KBM-7 (cell line): ENCODE measurements around the gene RPTOR.
A peak's percentile ranks its signal among the peaks of the same experiment; 100 is the strongest.
"Not testable (repeated sequence)": the region's sequence is repeated elsewhere in the genome, so short reads cannot be mapped to it uniquely, and the experiment has no call there.

Source experiments
- DNase-seq: peaks from one replicate; pipeline ENCODE4 v3.0.0-alpha.2; 2015
- in situ Hi-C: fragments of 300-500 bp; cut with MboI; formaldehyde crosslinking; loops from 2 replicates; pipeline ENCODE4 v1.14.3; 2020; ENCODE audit warnings: low sequenced_read_pairs, low pct_unique_long_range_greater_than_20kb, mixed read lengths

Gene RPTOR

DNA sequence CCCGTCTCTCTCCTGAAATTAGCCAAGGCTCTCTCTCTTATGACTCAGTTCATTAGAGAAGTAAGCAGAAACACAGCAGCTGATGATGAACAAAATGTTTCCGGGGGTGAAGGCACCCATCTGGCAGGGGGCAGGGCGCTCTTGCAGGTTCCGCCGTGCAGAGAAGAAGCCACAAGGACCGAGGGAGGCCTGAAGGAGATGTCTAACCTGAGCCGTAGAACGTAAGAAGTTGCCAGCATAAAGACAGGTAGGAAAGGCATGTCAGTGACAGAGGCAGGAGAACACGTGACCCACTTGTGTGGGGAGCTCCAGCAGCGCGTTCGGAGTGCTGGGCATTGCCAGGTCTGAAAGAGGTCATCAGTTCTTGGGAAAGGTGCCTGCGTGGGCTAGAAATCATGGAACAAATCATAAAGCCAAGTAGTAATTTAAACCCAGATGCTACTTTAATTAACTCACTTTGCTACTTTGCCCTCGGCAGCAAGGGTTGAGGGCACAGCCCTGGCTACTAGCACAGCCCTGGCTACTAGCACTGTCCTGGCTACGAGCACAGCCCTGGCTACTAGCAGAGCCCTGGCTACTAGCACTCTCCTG lies 198.6 kb downstream of the RPTOR start:
- no peak for DNase-seq
- in situ Hi-C loops, result no loop called here

DNA sequence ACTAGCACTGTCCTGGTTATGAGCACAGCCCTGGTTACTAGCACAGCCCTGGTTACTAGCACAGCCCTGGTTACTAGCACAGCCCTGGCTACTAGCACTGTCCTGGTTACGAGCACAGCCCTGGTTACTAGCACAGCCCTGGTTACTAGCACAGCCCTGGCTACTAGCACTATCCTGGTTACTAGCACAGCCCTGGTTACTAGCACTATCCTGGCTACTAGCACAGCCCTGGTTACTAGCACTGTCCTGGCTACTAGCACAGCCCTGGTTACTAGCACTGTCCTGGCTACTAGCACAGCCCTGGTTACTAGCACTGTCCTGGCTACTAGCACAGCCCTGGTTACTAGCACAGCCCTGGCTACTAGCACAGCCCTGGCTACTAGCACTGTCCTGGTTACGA lies 199.3 kb downstream of the RPTOR start:
- DNase-seq, in situ Hi-C loops: not testable (repeated sequence)

DNA sequence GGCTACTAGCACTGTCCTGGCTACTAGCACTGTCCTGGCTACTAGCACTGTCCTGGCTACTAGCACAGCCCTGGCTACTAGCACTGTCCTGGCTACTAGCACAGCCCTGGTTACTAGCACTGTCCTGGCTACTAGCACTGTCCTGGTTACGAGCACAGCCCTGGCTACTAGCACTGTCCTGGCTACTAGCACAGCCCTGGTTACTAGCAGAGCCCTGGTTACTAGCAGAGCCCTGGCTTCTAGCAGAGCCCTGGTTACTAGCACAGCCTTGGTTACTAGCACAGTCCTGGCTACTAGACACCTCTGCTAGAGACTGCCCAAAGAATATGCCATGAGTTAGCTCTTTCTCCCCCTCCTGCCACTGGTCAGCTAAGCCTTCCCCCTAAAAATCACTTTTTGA lies 200.1 kb downstream of the RPTOR start:
- in situ Hi-C loops, DNase-seq: not testable (repeated sequence)

DNA sequence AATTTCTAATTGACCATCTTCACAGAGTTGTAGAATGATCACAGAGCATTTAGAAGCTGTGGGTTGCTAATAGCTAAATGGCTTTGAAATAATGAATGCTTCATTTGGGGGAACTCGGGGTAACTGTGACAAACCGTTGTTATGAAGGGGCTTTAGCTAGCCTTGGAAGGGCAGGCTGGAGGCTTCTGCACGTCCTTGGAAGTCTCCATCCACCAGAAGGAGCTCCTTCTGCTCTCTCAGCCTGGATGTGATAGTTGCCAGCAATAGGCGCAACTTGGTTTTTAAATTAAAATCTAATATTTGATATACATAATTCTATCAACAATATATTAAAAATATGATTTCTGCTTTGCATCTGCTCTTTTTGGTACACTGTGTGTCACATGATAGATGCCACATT lies 200.5 kb downstream of the RPTOR start:
- in situ Hi-C loops, result no loop called here
- DNase-seq, result no peak

DNA sequence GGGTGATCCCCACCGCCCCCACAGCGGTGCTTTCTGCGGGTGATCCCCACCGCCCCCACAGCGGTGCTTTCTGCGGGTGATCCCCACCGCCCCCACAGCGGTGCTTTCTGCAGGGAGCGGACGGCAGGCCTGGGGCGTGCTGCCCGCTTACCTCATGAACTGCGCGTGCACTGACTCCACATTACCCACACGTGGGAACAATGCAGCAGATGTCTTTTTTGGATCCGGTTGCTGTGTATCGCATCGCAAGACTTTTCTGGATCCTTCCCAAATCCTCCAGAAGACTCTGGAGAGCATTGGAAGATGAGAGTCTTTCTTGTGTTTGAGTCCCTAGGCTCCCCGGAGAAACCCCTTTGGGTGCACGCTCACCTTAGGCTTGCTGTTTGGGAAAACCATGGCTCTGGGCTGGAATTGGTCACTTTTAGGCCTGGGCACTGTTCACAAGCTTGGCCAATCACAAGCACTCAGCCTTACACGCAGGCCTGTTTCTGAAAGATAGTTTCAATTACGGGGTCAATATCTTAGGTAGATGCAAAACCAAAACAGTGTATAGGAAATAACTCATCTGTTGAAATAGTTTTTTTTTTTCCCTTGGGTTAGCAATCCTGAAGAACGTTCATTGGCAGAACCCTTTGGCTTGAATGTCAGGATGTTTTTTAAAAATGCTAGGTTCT lies 201.8 kb downstream of the RPTOR start:
- no peak for DNase-seq
- in situ Hi-C loops, result no loop called here

DNA sequence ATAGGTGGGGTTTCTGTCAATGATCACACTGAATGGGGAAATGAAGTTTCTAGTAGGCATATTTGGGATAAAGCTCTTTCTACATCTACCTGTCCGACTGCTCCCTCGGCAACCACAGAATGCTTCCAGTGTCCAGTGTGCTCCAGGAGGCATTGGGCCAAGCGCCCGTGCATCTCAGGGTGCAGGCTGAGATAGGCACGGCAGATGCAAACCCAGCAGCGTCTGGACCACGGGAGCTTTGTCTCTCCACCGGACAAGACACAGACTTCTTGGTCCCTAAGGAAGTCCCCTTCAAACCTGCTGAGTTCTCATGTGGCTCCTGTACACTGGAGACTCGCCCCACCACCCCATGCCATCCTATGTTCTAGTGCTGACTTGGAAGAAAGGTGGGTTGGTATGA lies 202.8 kb downstream of the RPTOR start:
- in situ Hi-C loops, result no loop called here
- DNase-seq, result no peak

DNA sequence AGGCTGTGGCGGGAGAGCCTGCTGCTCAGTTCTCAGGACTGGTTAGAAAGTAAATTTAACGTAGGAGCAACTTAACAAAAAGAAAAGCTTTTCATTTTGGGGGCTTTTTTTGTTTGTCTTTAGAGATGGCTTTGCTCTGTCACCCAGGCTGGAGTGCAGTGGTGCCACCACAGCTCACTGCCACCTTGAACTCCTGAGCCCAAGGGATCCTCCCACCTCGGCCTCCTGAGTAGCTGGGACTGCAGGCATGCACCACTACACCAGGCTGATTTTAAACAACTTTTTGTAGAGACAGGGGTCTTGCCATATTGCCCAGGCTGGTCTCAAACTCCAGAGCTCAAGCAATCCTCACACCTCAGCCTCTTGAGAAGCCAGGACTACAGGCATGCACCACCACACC lies 205.0 kb downstream of the RPTOR start:
- no peak for DNase-seq
- in situ Hi-C loops, result no loop called here

DNA sequence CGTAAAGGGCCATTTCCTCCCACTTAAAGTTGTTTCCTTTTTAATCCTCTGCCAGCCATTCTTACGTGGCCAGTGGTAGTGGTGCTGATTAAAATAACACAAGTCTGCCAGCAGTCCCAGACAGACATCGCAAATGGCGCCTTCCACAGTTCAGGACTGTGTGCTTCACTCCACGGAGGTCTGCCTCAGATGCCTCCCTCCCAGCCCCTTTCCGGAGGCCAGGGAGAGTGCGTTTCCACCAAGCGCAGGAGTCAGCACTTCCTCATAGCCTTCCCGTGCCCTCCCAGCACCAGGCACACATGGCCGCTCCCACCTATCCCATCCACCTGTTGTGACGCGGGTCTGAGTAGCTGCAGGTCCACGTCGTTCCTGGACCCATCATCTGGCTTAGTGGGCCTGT lies 205.6 kb downstream of the RPTOR start:
- peak; percentile 45 for DNase-seq
- in situ Hi-C loops, result no loop called here

DNA sequence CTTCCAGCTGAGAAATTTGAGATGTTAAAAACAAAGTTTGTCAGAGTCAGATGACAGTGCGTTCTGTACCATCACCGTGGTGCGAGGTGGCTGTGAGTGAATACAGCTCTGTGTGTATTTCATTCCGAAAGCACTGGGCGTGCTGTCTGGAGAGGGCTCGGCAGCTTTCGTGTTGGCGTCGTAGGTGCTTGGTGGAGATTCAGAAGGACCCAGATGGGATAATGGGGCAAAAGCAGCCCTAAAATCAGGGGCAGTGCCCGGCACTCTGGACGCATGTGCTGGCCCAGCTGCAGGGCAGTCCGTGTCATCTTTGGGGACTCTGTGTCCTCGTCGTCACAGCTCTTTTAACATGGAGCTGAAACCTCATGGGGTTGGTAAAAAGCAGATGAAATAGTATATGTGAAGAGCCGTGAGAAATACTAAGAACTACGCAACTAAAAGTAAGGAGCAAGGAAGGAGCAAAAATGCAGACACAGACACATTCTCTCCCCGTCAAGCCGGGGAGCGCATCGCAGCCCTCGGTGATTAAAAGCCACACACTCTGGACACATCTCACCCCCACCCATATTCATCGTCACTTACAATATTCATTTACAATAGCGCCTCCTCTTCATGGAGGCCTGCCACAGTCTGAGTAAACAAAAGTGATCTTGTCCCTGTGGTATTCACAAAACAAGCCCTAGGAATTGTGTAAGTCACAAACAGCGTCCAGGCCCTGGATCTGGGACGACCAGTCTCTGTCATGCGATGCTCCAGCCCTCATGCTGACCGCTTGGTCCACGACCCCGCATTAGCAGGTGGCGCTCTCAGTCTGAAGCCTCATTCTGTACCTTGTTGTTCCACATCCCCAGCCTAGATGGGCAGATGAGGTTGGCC lies 206.7 kb downstream of the RPTOR start:
- in situ Hi-C loops, result no loop called here
- DNase-seq, result no peak

DNA sequence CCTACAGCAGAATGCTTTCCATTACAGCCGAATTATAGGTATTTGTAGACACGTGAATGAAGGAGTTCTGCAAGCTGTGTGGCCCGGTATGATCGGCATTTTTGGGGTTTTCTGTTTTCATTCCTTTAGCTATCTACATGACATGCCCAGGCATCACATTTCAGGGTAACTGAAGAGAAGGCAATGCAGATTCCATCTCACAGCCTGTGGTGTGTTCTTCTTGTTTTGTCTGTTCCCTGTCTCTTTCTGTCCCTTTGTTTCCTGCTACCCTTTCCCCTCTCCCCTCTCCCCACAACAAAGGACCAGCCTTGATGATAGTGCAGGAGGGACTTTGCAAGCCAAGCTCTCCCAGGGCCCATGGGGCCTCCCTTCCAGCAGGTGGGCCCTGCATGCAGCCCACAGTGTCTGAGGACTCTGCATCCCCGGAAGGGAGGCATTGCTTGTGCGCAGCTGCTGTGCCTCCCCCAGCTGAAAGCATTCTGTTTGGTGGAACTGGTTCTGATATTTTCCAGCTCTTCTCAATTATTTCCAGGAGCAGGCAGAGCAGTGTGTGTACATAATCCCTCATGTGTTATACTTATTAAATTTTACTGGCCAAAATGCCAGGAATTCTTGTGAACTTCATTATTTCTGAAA lies 207.4 kb downstream of the RPTOR start:
- no peak for DNase-seq
- in situ Hi-C loops, result no loop called here

DNA sequence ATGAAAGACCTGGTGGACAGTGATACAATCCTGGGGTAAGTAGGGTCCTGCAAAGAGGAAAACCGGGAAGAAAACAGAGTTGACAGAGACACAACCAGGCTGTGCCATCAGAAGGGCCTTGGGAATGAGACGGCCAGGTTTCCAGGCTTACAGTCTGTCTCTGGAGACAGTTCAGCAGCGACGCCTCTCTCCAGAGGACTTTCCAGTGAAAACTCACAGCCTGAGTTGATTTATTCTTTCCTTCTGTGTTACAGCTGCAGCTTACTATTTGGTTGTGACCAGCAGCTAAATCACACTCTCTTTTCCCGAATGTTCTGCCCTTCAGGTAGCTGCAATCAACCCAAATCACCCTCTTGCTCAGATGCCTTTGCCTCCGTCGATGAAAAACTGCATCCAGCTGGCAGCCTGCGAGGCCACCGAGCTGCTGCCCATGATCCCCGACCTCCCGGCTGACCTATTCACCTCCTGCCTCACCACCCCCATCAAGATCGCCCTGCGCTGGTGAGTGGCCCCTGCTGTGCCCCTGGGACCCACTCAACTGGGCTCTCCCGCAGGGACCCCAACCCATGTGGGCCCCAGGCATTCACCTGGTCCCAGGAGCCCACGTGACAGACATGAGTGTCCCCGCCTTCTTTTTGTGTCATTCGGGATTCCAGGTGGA lies 209.2 kb downstream of the RPTOR start:
- in situ Hi-C loops, result no loop called here
- DNase-seq, result no peak

DNA sequence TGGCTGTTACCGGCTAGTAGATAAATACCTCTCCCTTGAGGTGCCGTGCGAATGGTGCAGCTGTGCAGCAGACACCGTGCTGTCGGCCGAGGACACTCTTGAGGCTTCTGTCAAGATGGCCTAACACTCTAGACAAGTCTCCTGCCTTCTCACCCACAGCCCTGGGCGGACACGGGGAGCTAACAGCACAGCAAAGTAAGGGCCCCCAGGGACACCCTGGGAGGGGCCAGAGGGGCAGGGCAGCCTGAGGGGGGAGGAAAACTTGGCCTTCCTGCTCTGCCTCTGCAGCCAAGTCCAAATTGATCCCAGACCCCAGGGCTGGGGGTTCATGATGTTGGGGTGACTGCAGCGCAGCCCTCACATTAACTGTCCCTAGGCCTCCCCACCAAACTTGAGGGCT lies 210.2 kb downstream of the RPTOR start:
- in situ Hi-C loops, result no loop called here
- DNase-seq, result no peak

DNA sequence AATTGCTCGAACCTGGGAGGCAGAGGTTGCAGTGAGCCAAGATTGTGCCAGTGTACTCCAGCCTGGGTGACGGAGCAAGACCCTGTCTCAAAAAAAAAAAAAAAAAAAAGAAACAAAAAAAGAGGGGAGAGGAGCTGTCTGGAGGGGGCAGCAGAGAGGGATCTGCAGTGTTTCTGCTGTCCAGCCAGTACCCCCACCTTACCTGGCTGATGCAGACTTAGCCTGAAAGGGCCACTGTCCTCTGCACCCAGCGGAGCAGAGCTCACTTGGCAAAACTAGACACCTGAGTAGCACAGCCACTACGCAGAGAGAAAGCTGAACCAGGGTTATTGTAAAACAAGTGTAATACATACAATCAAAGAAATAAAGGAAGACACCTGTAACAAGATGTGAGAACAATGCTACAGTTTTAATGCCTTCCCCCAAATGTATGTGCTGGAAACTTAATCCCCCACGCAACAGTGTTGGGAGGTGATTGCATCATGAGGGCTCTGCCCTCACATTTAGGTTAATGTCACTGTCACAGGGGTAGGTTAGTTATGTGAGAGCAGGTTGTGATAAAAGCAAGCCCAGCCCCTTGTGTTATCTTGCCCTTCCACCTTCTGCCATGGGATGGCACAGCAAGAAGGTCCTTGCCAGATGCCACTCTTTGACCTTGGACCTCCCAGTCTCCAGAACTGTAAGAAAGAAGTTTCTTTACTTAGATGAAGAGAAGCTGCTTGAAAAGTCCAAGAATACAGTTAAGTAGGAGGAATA lies 211.2 kb downstream of the RPTOR start:
- no peak for DNase-seq
- in situ Hi-C loops, result no loop called here

DNA sequence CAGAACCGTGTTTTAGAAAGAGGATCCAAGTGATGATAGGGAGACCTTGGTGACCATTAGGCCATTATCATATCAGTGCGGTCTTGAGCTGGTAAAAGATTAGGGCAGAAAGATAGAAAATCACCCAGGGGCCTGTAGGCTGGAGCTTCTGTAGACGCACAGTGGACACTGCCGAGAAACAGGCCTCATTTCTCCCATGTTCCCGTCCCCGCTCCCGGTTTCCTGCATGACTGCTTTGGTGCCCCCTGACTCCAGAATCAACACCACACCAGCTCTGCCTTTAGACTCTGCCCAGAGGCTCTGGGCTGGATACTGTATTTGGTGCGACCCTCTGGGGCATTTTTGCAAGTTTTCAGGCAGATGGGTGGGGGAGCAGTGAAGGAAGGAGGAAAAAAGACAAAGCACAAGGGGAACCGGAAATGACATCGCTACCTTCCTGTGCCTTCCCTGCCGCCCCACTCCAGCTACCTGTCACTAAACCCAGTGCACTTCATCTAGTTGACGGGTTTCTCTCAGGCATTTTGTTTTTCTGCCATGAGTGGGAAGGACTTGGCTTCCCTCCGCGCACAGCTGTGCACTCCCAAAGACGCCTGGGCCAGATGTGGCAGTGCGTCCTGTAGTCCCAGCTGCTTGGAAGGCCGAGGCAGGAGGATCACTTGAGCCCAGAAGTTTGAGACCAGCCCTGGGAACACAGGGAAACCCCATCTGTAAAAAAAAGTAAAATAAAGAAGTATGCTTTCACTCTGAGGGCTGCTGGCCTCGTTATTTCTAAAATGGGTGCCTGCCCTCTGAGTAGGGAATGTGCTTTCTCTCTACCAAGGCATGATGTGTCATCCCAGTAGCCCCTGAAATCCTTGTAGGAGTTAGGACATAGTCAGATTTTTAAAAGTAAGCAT lies 214.1 kb downstream of the RPTOR start:
- DNase-seq, result no peak
- in situ Hi-C loops, result no loop called here

DNA sequence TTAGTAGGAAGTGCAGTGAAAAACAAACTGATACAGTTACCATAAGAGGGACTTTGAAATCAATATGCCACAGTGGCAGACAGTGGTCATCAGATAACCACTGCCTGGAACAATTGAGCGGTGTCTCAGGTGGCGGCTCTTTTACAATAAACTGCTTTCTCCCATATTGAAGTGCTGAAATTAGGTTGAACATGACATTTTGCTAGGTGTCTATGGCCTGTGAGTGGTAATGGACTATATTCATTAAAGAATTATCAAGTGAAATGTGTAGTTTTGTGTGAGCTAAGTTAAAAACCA lies 214.7 kb downstream of the RPTOR start:
- in situ Hi-C loops, result no loop called here
- DNase-seq, result no peak

DNA sequence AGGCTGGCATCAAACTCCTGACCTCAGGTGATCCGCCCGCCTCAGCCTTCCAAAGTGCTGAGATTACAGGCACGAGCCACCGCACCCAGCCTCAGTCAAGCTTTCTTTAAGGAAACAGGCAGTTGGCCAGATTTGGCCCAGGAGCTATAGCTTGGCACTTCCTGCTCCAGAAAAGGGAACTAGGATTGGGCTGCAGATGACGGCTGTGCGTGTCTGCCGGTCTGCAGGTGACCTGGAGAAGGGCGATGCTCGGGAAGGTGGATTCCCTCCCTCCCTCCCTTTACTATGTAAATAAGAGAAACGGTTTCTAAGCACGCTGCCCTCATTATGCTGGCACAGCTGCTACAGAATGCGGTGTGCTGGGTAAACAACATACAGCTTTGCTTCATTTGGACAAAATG lies 215.9 kb downstream of the RPTOR start:
- in situ Hi-C loops, result no loop called here
- DNase-seq, result peak; percentile 80

DNA sequence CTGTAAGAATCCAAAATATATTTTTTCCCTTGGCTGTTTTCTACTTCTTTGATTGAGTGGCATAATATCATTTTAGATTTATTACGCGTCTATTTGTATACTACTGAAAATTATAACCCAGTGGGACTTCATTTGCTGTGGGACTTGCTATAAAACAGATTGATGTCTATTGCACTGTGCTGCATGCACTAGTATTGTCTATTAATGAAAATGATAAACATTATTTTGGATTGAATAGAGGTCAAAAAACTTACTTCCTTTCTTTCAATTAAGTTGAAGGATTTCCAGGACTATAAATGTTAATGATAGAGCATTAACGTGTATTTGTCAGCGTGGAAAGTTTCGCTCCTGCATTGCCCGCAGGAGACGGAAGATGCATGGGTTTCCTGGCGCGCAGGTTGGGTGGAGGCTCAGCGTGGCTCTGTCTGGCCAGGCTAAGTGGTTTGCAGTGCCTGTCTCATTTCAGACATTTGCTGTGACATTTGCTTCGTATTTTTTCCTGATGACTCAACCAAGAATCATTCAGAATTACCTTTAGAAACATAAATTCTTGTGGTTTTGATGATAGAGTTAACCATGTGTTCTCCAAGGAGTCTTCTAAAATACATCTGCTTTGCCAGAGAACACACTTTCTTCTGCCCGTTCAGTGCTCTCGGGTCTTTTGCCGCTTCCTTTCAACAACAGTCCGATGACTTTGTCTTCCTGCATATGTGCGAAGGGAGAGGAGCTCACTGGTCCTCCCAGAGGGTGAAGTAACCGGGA lies 216.7 kb downstream of the RPTOR start:
- DNase-seq, result peak; percentile 49

More for the DNA sequence above, 216.7 kb downstream of the RPTOR start:
- in situ Hi-C loops, result no loop called here
